Measurements from ENCODE around the gene AK8. TPM values are rescaled to one million over a fixed set of nuclear protein-coding genes. Genes with fewer than 3 reads are reported as not detected.
"Not testable (repeated sequence)": the region's sequence is repeated elsewhere in the genome, so short reads cannot be mapped to it uniquely, and the experiment has no call there.

AK8 gene
- total RNA-seq, 1 donor from 2014 or later = 1.5 TPM

GRCh38 chr9:132721661-132722060, 156.4 kb downstream of the AK8 start:
- no peak for DNase-seq (ENCODE audit: low spot score)

GRCh38 chr9:132718381-132718928, 159.6 kb downstream of the AK8 start:
- not testable (repeated sequence) for DNase-seq (ENCODE audit: low spot score)

GRCh38 chr9:132717326-132717945, 160.6 kb downstream of the AK8 start:
- no peak for DNase-seq (ENCODE audit: low spot score)

GRCh38 chr9:132716007-132716406, 162.1 kb downstream of the AK8 start:
- DNase-seq (ENCODE audit: low spot score) = no peak

GRCh38 chr9:132712753-132713152, 165.3 kb downstream of the AK8 start:
- no peak for DNase-seq (ENCODE audit: low spot score)

GRCh38 chr9:132711846-132712245, 166.2 kb downstream of the AK8 start:
- DNase-seq (ENCODE audit: low spot score) = no peak

GRCh38 chr9:132711152-132711551, 166.9 kb downstream of the AK8 start:
- DNase-seq (ENCODE audit: low spot score) = not testable (repeated sequence)

- no peak for DNase-seq (ENCODE audit: low spot score)
Measured at GRCh38 chr9:132710333-132710732, 167.8 kb downstream of the AK8 start.

- DNase-seq (ENCODE audit: low spot score) = no peak
Measured at GRCh38 chr9:132708769-132709430, 169.2 kb downstream of the AK8 start.

GRCh38 chr9:132708239-132708638, 169.8 kb downstream of the AK8 start:
- no peak for DNase-seq (ENCODE audit: low spot score)

- no peak for DNase-seq (ENCODE audit: low spot score)
Measured at GRCh38 chr9:132703336-132703735, 174.7 kb downstream of the AK8 start.

GRCh38 chr9:132702254-132702653, 175.8 kb downstream of the AK8 start:
- DNase-seq (ENCODE audit: low spot score) = no peak

GRCh38 chr9:132699956-132700355, 178.1 kb downstream of the AK8 start:
- DNase-seq (ENCODE audit: low spot score) = no peak

GRCh38 chr9:132698989-132699388, 179.1 kb downstream of the AK8 start:
- DNase-seq (ENCODE audit: low spot score) = no peak

GRCh38 chr9:132697230-132697629, 180.9 kb downstream of the AK8 start:
- DNase-seq (ENCODE audit: low spot score) = no peak

GRCh38 chr9:132694144-132694543, 183.9 kb downstream of the AK8 start:
- DNase-seq (ENCODE audit: low spot score) = no peak

GRCh38 chr9:132690696-132691095, 187.4 kb downstream of the AK8 start:
- no peak for DNase-seq (ENCODE audit: low spot score)

- DNase-seq (ENCODE audit: low spot score) = no peak
Measured at GRCh38 chr9:132683873-132684272, 194.2 kb downstream of the AK8 start.

GRCh38 chr9:132681561-132681960, 196.5 kb downstream of the AK8 start:
- no peak for DNase-seq (ENCODE audit: low spot score)

GRCh38 chr9:132679946-132680625, 198.0 kb downstream of the AK8 start:
- DNase-seq (ENCODE audit: low spot score) = no peak

- DNase-seq (ENCODE audit: low spot score) = no peak
Measured at GRCh38 chr9:132677976-132678375, 200.1 kb downstream of the AK8 start.

Data from mesenteric fat pad (tissue), 1 donor.